ENCODE measurements around the gene ALB.

ALB gene

DNA sequence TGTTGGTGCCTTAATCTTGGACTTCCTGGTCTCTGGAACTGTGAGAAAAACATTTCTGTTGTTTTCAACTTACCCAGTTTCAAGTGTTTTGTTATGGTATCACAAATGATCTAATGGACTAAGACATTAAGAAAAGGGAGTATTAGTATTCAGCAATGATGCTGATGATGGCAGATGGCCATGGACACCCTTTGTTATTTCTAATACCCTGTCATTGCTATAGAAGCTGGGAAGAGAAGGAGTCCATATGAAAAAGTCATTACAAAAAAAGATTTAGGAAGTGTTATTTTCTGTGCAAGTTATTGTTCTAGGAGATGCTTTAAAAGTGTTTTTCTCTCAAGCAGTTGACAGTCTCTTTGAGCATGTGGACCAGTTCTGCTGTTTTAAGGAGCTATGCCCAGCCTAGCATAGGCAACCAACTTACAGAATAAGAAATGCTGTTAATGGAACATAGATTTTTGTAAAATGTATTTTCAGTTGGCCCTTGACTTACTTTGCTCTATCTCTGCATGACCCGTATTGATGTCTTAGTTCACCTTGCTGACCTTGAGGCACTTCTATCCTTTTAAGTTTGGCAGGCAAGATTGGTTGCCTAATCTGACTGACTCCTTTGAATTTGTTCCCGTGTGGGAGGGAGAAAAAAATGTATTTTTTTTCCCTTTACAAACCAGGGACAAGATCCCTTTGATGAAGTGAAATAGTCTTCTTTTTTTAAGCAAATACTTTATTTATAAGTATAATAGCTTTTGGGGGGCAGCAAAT lies 25.9 kb downstream of the ALB start:
- Histone ChIP-seq H3K4me2 (ENCODE audit: low read length) (no peak overlapping the region), H2AFZ (ENCODE audit: low read depth, low read length) (no peak overlapping the region), H3K27ac (ENCODE audit: low read length) (no peak overlapping the region), H3K36me3 (replicated peaks; ENCODE audit: low read depth, low read length) (no peaks in the 10 kb centered on the region), H4K20me1 (ENCODE audit: insufficient read depth, low read length) (no peaks in the 10 kb centered on the region), H3K4me1 (ENCODE audit: low read length) (no peaks in the 10 kb centered on the region), H3K9me3 (ENCODE audit: insufficient read depth, low read length) (no peaks in the 10 kb centered on the region), H3K27me3 (ENCODE audit: low read depth, low read length) (peaks cover 6% of the 10 kb centered on the region; the same call in 1 of the 2 replicates), H3K79me2 (ENCODE audit: low read length) (no peaks in the 10 kb centered on the region), H3K9ac (ENCODE audit: low read length) (no peak overlapping the region), H3K4me3 (ENCODE audit: low read length) (no peak overlapping the region)
- no peak for TF ChIP-seq EZH2phosphoT487 (IDR thresholded peaks at IDR 0.05; ENCODE audit: low read depth)
- TF ChIP-seq CTCF (IDR thresholded peaks at IDR 0.05; ENCODE audit: low read depth, low read length), result no peak

DNA sequence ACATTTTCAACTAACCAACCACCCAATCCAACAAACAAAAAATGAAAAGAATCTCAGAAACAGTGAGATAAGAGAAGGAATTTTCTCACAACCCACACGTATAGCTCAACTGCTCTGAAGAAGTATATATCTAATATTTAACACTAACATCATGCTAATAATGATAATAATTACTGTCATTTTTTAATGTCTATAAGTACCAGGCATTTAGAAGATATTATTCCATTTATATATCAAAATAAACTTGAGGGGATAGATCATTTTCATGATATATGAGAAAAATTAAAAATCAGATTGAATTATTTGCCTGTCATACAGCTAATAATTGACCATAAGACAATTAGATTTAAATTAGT lies 27.7 kb downstream of the ALB start:
- H3K27me3 ChIP-seq (ENCODE audit: low read depth, low read length), result peaks cover 6% of the 10 kb centered on the region
- no peak overlapping the region for H3K4me3 ChIP-seq (ENCODE audit: low read length)
- no peaks in the 10 kb centered on the region for H4K20me1 ChIP-seq (ENCODE audit: insufficient read depth, low read length)
- TF ChIP-seq CTCF (IDR thresholded peaks at IDR 0.05; ENCODE audit: low read depth, low read length) (no peak), EZH2phosphoT487 (IDR thresholded peaks at IDR 0.05; ENCODE audit: low read depth) (no peak)
- no peaks in the 10 kb centered on the region for H3K79me2 ChIP-seq (ENCODE audit: low read length)
- H3K4me2 ChIP-seq (ENCODE audit: low read length), result no peak overlapping the region
- H3K9ac ChIP-seq (ENCODE audit: low read length), result no peak overlapping the region
- H3K36me3 ChIP-seq (replicated peaks; ENCODE audit: low read depth, low read length), result no peaks in the 10 kb centered on the region
- no peak overlapping the region for H2AFZ ChIP-seq (ENCODE audit: low read depth, low read length)
- H3K9me3 ChIP-seq (ENCODE audit: insufficient read depth, low read length), result no peaks in the 10 kb centered on the region
- no peaks in the 10 kb centered on the region for H3K4me1 ChIP-seq (ENCODE audit: low read length)
- H3K27ac ChIP-seq (ENCODE audit: low read length), result no peak overlapping the region

DNA sequence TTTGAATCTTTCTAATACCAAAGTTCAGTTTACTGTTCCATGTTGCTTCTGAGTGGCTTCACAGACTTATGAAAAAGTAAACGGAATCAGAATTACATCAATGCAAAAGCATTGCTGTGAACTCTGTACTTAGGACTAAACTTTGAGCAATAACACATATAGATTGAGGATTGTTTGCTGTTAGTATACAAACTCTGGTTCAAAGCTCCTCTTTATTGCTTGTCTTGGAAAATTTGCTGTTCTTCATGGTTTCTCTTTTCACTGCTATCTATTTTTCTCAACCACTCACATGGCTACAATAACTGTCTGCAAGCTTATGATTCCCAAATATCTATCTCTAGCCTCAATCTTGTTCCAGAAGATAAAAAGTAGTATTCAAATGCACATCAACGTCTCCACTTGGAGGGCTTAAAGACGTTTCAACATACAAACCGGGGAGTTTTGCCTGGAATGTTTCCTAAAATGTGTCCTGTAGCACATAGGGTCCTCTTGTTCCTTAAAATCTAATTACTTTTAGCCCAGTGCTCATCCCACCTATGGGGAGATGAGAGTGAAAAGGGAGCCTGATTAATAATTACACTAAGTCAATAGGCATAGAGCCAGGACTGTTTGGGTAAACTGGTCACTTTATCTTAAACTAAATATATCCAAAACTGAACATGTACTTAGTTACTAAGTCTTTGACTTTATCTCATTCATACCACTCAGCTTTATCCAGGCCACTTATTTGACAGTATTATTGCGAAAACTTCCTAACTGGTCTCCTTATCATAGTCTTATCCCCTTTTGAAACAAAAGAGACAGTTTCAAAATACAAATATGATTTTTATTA lies 28.3 kb downstream of the ALB start:
- TF ChIP-seq EZH2phosphoT487 (IDR thresholded peaks at IDR 0.05; ENCODE audit: low read depth) (no peak), CTCF (IDR thresholded peaks at IDR 0.05; ENCODE audit: low read depth, low read length) (no peak)
- Histone ChIP-seq H3K9me3 (ENCODE audit: insufficient read depth, low read length) (no peaks in the 10 kb centered on the region), H4K20me1 (ENCODE audit: insufficient read depth, low read length) (no peaks in the 10 kb centered on the region), H2AFZ (ENCODE audit: low read depth, low read length) (no peak overlapping the region), H3K27ac (ENCODE audit: low read length) (no peak overlapping the region), H3K4me3 (ENCODE audit: low read length) (no peak overlapping the region), H3K9ac (ENCODE audit: low read length) (no peak overlapping the region), H3K4me2 (ENCODE audit: low read length) (no peak overlapping the region), H3K4me1 (ENCODE audit: low read length) (no peaks in the 10 kb centered on the region), H3K79me2 (ENCODE audit: low read length) (no peaks in the 10 kb centered on the region), H3K27me3 (ENCODE audit: low read depth, low read length) (peaks cover 11% of the 10 kb centered on the region), H3K36me3 (replicated peaks; ENCODE audit: low read depth, low read length) (no peaks in the 10 kb centered on the region)

- peaks cover 11% of the 10 kb centered on the region for H3K27me3 ChIP-seq (ENCODE audit: low read depth, low read length)
- no peak overlapping the region for H3K4me2 ChIP-seq (ENCODE audit: low read length)
- H3K79me2 ChIP-seq (ENCODE audit: low read length), result no peaks in the 10 kb centered on the region
- no peak overlapping the region for H3K27ac ChIP-seq (ENCODE audit: low read length)
- no peaks in the 10 kb centered on the region for H3K36me3 ChIP-seq (replicated peaks; ENCODE audit: low read depth, low read length)
- H3K9ac ChIP-seq (ENCODE audit: low read length), result no peak overlapping the region
- H3K4me3 ChIP-seq (ENCODE audit: low read length), result no peak overlapping the region
- no peaks in the 10 kb centered on the region for H3K4me1 ChIP-seq (ENCODE audit: low read length)
- no peak overlapping the region for H2AFZ ChIP-seq (ENCODE audit: low read depth, low read length)
- H4K20me1 ChIP-seq (ENCODE audit: insufficient read depth, low read length), result no peaks in the 10 kb centered on the region
- TF ChIP-seq EZH2phosphoT487 (IDR thresholded peaks at IDR 0.05; ENCODE audit: low read depth) (no peak), CTCF (IDR thresholded peaks at IDR 0.05; ENCODE audit: low read depth, low read length) (no peak)
- H3K9me3 ChIP-seq (ENCODE audit: insufficient read depth, low read length), result no peaks in the 10 kb centered on the region
Observed at GRCh38 chr4:73433140-73433539, 29.1 kb downstream of the ALB start.
